Heart left ventricle (tissue), 13 donors: ENCODE data around the gene TOGARAM2.

Experiments used
- CTCF ChIP-seq, 12 donors: fragments of 200-600 bp; sonication (generic) in 4 of 12; IDR thresholded peaks; one replicate each; pipeline versions ENCODE4 v1.5.0 to v1.8.0; 2018 to 2022; ENCODE audit warnings: antibody characterized with exemption in 12 of 12, mild to moderate bottlenecking in 5 of 12
- POLR2A ChIP-seq, 2 donors: fragments of 450-650 bp; IDR thresholded peaks; one replicate each; pipeline ENCODE4 v1.6.1; 2017; ENCODE audit warnings: antibody characterized with exemption in 2 of 2, mild to moderate bottlenecking in 2 of 2, moderate library complexity in 2 of 2
- donor health status: ischemic (EF 13 %, LVEDD 7.1; RV severe dilation, severe dysfunction).
- donor health status: DM: no; HTN: yes; CAD: no.
- donor health status: DM: no; HTN: no; CAD: no.
- donor health status: ischemic (EF 25% LVEDD 6.9; RV normal size, moderate dysfunction).
- donor health status: ischemic (EF 25% LVEDD 5.7; RV mildly dilated, moderate dysfunction).
- donor health status: ischemic (EF 35%, LVEDD 5.7; RV mildly dilated, moderate dysfunction).
- donor health status: nonischemic (EF 11% LVEDD 7.7; RV severe dilation, severe dysfunction).
- donor health status: DM: yes; HTN: yes; CAD: no.
- donor health status: PGD.
- donor health status: ischemic (EF 29% LVEDD 5.4; RV normal size, mild dysfunction).
- donor health status: nonischemic (EF 23%, LVEDD 6.1; RV moderate dilation, normal function).

DNA sequence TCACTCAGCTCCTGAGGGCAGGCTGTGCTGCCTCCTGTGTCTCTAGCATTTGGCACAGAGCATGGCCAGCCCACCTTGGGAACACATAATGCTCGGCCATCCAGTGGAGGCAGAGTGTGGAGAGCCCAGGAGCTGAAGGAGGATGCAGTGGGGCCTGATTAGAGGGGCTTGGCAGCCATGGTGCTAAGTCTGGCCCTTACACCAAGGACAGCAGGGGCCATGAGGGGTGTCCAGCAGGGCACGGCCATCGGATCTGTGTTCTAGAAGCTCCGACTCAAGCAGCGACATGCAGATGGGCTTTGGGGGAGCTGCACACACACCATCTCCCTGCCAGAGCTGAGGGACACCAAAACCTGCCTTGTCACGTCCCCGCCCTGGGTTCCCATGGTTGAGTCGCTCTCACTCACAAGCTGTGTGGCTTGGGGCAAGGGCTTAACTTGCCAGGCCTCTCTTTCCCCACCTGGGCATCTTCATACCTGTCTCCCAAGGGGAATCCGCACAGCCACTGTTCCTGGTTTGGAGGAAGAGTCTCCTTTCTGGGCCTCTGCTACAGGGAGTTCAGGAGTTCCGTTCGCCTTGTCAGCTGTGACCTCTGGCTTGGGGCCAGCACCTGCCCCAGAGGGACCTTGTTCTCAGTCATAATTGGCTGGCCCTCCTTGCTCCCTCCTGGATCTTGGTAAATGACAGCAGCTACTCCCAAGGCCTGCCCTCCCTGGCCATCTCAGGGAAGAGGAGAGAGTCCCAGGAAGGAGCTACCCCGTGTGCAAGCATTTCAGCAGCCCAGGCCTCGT lies 1.3 kb upstream of the TOGARAM2 start:
- TF ChIP-seq POLR2A (IDR thresholded peaks at IDR 0.05): no peak
- TF ChIP-seq CTCF (IDR thresholded peaks at IDR 0.05): no peak
